Endothelial cell of umbilical vein (primary cell): Measurements from ENCODE around the gene PLEKHG5. TPM values are rescaled to one million over a fixed set of nuclear protein-coding genes. Genes with fewer than 3 reads are reported as not detected.
A peak's percentile ranks its signal among the peaks of the same experiment; 100 is the strongest.

Experiments used
- BruUV-seq: library from RNA; stranded (reverse); fragments of 400-500 nt; replicated peaks from 2 replicates; lab custom pipeline; 2021; lab: Mats Ljungman, UMichigan
- CTCF ChIA-PET: fragments of 300-600, 350-600 bp; sonication (Branson Sonifier 250); formaldehyde crosslinking; loops from one replicate; lab custom pipeline; 2021; ENCODE audit warnings: antibody characterized with exemption, inconsistent platforms; lab: Charles Lee
- POLR2A ChIA-PET: fragments of 300-600, 350-600 bp; sonication (Branson Sonifier 250); formaldehyde crosslinking; loops from one replicate; lab custom pipeline; 2021; ENCODE audit warnings: antibody characterized with exemption, inconsistent platforms; lab: Charles Lee
- DNase-seq: peaks from one replicate; pipeline ENCODE4 v3.0.0-alpha.2; 2011; ENCODE audit warnings: low read depth, low spot score
- FAIRE-seq: peaks from 2 replicates; lab custom pipeline; 2011; peaks lifted over from hg19 to GRCh38; lab: Jason Lieb, UNC
- H2AFZ ChIP-seq: 2 replicates; pipeline ENCODE4 v1.6.0; 2012; ENCODE audit warnings: low read depth, low read length, control low read depth, inconsistent platforms
- H3K27ac ChIP-seq: 2 replicates; pipeline ENCODE4 v1.5.1; 2011; ENCODE audit warnings: low read depth, mild to moderate bottlenecking, control low read depth, low read length, moderate library complexity; ENCODE audit not compliant: insufficient read depth
- H3K27me3 ChIP-seq, 2 experiments: 2 replicates each; pipeline versions ENCODE4 v1.6.0 to v1.6.1; 2011; ENCODE audit warnings: low read length in 2 of 2, mixed read lengths in 1 of 2; ENCODE audit not compliant: control insufficient read depth in 2 of 2, insufficient read depth in 2 of 2
- H3K36me3 ChIP-seq, 2 experiments: 2 replicates in 1 of 2; 3 replicates in 1 of 2; pipeline ENCODE4 v1.5.1; 2011; ENCODE audit warnings: low read length in 2 of 2, mild to moderate bottlenecking in 1 of 2, moderate library complexity in 1 of 2; ENCODE audit not compliant: control insufficient read depth in 2 of 2, insufficient read depth in 2 of 2; ENCODE audit errors: extremely low read depth in 1 of 2
- H3K4me1 ChIP-seq: 3 replicates; pipeline ENCODE4 v1.5.1; 2011; ENCODE audit warnings: mild to moderate bottlenecking, low read length; ENCODE audit not compliant: control insufficient read depth, insufficient read depth; ENCODE audit errors: extremely low read depth
- H3K4me2 ChIP-seq: 2 replicates; pipeline ENCODE4 v1.6.1; 2011; ENCODE audit warnings: low read length, control low read depth, mixed read lengths; ENCODE audit not compliant: insufficient read depth
- H3K4me3 ChIP-seq, 3 experiments: fragments of 200-600 bp in 1 of 3; sonication (generic), shearing (Covaris generic) in 1 of 3; replicated peaks in 1 of 3; 2 replicates each; pipeline ENCODE4 v1.5.1; 2011 to 2016; ENCODE audit warnings: control low read depth in 3 of 3, low read length in 3 of 3, mild to moderate bottlenecking in 2 of 3, inconsistent platforms in 1 of 3, low read depth in 1 of 3, moderate library complexity in 1 of 3; ENCODE audit not compliant: insufficient read depth in 1 of 3
- H3K79me2 ChIP-seq: 2 replicates; pipeline ENCODE4 v1.6.0; 2012; ENCODE audit warnings: low read length, inconsistent platforms; ENCODE audit not compliant: control insufficient read depth, insufficient read depth
- H3K9ac ChIP-seq: replicated peaks from 2 replicates; pipeline ENCODE3; 2011; ENCODE audit warnings: low read length, control low read depth; ENCODE audit not compliant: insufficient read depth; ENCODE audit errors: extremely low read depth
- H3K9me1 ChIP-seq: replicated peaks from 3 replicates; pipeline ENCODE4 v1.6.0; 2011; ENCODE audit warnings: mild to moderate bottlenecking, low read length; ENCODE audit not compliant: control insufficient read depth, insufficient read depth; ENCODE audit errors: extremely low read depth
- H3K9me3 ChIP-seq: replicated peaks from 2 replicates; pipeline ENCODE4 v1.5.1; 2012; ENCODE audit warnings: low read length, inconsistent platforms; ENCODE audit not compliant: control insufficient read depth, insufficient read depth
- H4K20me1 ChIP-seq: replicated peaks from 2 replicates; pipeline ENCODE3; 2011; ENCODE audit warnings: mild to moderate bottlenecking, low read length; ENCODE audit not compliant: control insufficient read depth, insufficient read depth; ENCODE audit errors: extremely low read depth
- EZH2 ChIP-seq: IDR thresholded peaks from 2 replicates; pipeline ENCODE4 v1.6.1; 2012; ENCODE audit warnings: borderline replicate concordance, low read depth, mild to moderate bottlenecking, moderate library complexity, low read length, inconsistent platforms; ENCODE audit not compliant: severe bottlenecking
- FOS ChIP-seq: IDR thresholded peaks from 2 replicates; pipeline ENCODE4 v1.6.1; 2011; ENCODE audit warnings: mild to moderate bottlenecking, low read length, moderate library complexity, borderline replicate concordance; ENCODE audit not compliant: insufficient read depth
- GATA2 ChIP-seq: IDR thresholded peaks from 2 replicates; pipeline ENCODE4 v1.7.0; 2011; ENCODE audit warnings: low read depth, mild to moderate bottlenecking, moderate library complexity, mixed read lengths, low read length; ENCODE audit not compliant: insufficient read length, insufficient read depth
- JUN ChIP-seq: IDR thresholded peaks from 2 replicates; pipeline ENCODE4 v1.6.1; 2011; ENCODE audit warnings: borderline replicate concordance, low read depth; ENCODE audit not compliant: insufficient read length, insufficient read depth
- MYC ChIP-seq: IDR thresholded peaks from one replicate; pipeline ENCODE4 v1.6.1; 2011; ENCODE audit warnings: mild to moderate bottlenecking, low read depth, low read length
- POLR2A ChIP-seq: IDR thresholded peaks from 2 replicates; pipeline ENCODE4 v1.6.1; 2012; ENCODE audit warnings: low read depth, mild to moderate bottlenecking, control low read depth, low read length
- POLR2AphosphoS5 ChIP-seq: IDR thresholded peaks from 2 replicates; pipeline ENCODE4 v1.6.1; 2012; ENCODE audit warnings: low read depth, mild to moderate bottlenecking, control low read depth, low read length, moderate library complexity; ENCODE audit not compliant: insufficient read depth
- dilution Hi-C: fragments of 300-500 bp; cut with MboI; formaldehyde crosslinking; loops from one replicate; pipeline ENCODE4 v1.15.0; 2019; ENCODE audit warnings: low sequenced_read_pairs; ENCODE audit not compliant: extremely low pct_ligation_motif_present
- intact Hi-C: fragments of 100-400 bp; cut with micrococcal nuclease; formaldehyde crosslinking; loops from one replicate; pipeline ENCODE4 v1.10.0; 2022
- polyA plus RNA-seq, 4 experiments: library from polyadenylated mRNA; depleted of rRNA in 3 of 4; stranded (reverse) in 3 of 4; unstranded in 1 of 4; fragments of >200 nt; gene quantifications; 2 replicates each; pipeline versions ENCODE4 v1.2.1 to v1.2.3, GENCODE V29; 2011 to 2012; ENCODE audit warnings: missing spikeins in 1 of 4
- total RNA-seq: library from RNA; stranded (reverse); gene quantifications from 2 replicates; pipeline ENCODE4 v1.2.3, GENCODE V29; 2021
- TF ChIP-seq, protein P1 (sequence below): IDR thresholded peaks from 2 replicates; pipeline ENCODE4 v1.6.1; 2011; ENCODE audit not compliant: insufficient read depth, insufficient read length
- TF ChIP-seq, protein P2 (sequence below), 2 donors: IDR thresholded peaks; 1 replicate in 1 of 2; 2 replicates in 1 of 2; pipeline ENCODE4 v1.5.1; 2011; ENCODE audit warnings: low read length in 2 of 2, mild to moderate bottlenecking in 2 of 2, moderate library complexity in 2 of 2, control low read depth in 1 of 2, inconsistent platforms in 1 of 2, low read depth in 1 of 2; ENCODE audit not compliant: insufficient read depth in 1 of 2; ENCODE audit errors: extremely low read depth in 1 of 2

PLEKHG5 gene
- total and polyA plus RNA-seq, 2 donors (not counting 3 experiments of a cell fraction or from before 2014, with no cell fraction given) = 30.6 to 56.9 TPM

DNA sequence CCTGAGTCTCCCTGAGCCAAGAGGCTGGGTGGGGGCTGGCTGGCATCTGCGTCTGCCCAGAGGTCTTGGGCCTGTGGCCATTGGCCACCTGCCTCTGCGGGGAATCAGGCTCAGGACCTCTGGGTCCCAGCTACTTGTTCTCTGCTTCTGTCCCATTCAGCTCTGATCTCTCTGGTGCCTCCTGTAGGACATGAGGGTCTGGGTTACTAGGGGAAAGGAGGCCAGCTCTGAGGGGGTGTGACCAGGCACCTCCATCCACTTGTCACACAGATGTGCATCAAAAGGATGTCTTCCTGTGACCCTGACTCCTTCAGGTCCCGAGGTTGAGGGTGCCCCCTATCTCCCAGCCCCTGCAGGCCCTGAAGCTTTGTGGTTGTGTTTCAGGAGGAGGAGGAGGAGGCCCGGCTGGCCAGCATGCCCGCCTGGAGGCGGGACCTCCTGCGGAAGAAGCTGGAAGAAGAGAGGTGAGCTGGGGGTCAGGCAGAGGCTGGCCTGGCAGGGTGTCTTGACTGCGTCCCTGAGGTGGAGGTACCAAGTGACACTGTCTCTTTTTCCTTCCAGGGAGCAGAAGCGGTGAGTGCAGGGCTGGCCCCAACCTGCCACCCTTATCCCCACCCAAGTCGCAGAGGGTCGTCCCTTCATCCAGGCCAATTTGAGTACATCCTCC lies 34.5 kb downstream of the PLEKHG5 start:
- BruUV-seq = no TSS peak

More for the DNA sequence above, 34.5 kb downstream of the PLEKHG5 start:
- peak; percentile 8 for FAIRE-seq
- DNase-seq = no peak
- Histone ChIP-seq H3K4me3 (no peak overlapping the region), H3K9me1 (no peaks in the 10 kb centered on the region), H3K27ac (no peak overlapping the region), H3K4me2 (no peak overlapping the region), H3K79me2 (no peaks in the 10 kb centered on the region), H3K9me3 (no peaks in the 10 kb centered on the region), H3K27me3 (peaks cover 26 to 30% of the 10 kb centered on the region in 2 experiments), H4K20me1 (no peaks in the 10 kb centered on the region), H2AFZ (no peak overlapping the region), H3K36me3 (peaks cover 2 to 3% of the 10 kb centered on the region in 2 experiments), H3K4me1 (no peaks in the 10 kb centered on the region), H3K9ac (no peak overlapping the region)
- POLR2A ChIA-PET = no interaction called here
- intact Hi-C loops (no loop called here), dilution Hi-C loops (no loop called here)
- CTCF ChIA-PET = interaction anchor here (0.6 to 1.5 kb wide), 3 partner anchors 11 to 34 kb away, joined by 3 to 4 read pairs (median 4); no protein-coding TSS in a partner anchor
- TF ChIP-seq GATA2 (no peak), POLR2A (no peak), FOS (no peak), JUN (no peak), MYC (no peak), POLR2AphosphoS5 (no peak), EZH2 (no peak)
- TF ChIP-seq, protein P1, sequence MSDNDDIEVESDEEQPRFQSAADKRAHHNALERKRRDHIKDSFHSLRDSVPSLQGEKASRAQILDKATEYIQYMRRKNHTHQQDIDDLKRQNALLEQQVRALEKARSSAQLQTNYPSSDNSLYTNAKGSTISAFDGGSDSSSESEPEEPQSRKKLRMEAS = no peak
- TF ChIP-seq, protein P2, sequence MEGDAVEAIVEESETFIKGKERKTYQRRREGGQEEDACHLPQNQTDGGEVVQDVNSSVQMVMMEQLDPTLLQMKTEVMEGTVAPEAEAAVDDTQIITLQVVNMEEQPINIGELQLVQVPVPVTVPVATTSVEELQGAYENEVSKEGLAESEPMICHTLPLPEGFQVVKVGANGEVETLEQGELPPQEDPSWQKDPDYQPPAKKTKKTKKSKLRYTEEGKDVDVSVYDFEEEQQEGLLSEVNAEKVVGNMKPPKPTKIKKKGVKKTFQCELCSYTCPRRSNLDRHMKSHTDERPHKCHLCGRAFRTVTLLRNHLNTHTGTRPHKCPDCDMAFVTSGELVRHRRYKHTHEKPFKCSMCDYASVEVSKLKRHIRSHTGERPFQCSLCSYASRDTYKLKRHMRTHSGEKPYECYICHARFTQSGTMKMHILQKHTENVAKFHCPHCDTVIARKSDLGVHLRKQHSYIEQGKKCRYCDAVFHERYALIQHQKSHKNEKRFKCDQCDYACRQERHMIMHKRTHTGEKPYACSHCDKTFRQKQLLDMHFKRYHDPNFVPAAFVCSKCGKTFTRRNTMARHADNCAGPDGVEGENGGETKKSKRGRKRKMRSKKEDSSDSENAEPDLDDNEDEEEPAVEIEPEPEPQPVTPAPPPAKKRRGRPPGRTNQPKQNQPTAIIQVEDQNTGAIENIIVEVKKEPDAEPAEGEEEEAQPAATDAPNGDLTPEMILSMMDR (IDR thresholded peaks at IDR 0.05; ENCODE audit: extremely low read depth in 1 of 2, insufficient read depth in 1 of 2, low read depth in 1 of 2, low read length in 2 of 2) = no peak
